Breast epithelium (tissue), 3 donors: Measurements from ENCODE around the gene NLRX1.

Experiments
- POLR2AphosphoS5 ChIP-seq, 3 donors: sonication (generic); formaldehyde crosslinking; IDR thresholded peaks; one replicate each; pipeline ENCODE4 v1.6.1; 2017; ENCODE audit warnings: antibody characterized with exemption in 3 of 3
- TF ChIP-seq, protein P1 (sequence below), 3 donors: fragments of 450-650 bp; IDR thresholded peaks; one replicate each; pipeline ENCODE4 v1.5.1; 2016 to 2017; ENCODE audit warnings: antibody characterized with exemption in 3 of 3, mild to moderate bottlenecking in 3 of 3, moderate library complexity in 3 of 3

DNA sequence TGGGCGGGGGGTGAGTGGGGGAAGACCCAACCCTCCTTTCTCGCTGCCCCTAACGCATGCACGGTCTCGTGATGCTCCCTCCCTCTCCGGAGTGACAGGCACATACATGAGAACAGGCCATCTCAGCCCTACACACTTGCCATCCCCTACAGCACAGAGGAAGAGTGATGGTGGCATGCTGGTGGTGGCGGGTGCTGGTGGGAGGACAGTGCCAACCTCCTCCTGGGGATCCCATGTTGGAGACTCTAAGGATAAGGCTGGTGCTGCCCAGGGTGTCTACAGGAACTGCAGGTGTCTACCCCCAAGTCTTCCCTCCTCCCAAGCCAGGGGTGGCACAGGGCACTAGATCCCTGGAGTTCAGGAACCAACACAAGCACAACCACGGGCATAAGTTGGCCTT lies 6.7 kb upstream of the NLRX1 start:
- TF ChIP-seq, protein P1, sequence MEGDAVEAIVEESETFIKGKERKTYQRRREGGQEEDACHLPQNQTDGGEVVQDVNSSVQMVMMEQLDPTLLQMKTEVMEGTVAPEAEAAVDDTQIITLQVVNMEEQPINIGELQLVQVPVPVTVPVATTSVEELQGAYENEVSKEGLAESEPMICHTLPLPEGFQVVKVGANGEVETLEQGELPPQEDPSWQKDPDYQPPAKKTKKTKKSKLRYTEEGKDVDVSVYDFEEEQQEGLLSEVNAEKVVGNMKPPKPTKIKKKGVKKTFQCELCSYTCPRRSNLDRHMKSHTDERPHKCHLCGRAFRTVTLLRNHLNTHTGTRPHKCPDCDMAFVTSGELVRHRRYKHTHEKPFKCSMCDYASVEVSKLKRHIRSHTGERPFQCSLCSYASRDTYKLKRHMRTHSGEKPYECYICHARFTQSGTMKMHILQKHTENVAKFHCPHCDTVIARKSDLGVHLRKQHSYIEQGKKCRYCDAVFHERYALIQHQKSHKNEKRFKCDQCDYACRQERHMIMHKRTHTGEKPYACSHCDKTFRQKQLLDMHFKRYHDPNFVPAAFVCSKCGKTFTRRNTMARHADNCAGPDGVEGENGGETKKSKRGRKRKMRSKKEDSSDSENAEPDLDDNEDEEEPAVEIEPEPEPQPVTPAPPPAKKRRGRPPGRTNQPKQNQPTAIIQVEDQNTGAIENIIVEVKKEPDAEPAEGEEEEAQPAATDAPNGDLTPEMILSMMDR (IDR thresholded peaks at IDR 0.05): no peak
- TF ChIP-seq POLR2AphosphoS5 (IDR thresholded peaks at IDR 0.05): no peak
